ENCODE measurements around the gene ZNF319. TPM values are rescaled to one million over a fixed set of nuclear protein-coding genes. Genes with fewer than 3 reads are reported as not detected.

The ZNF319 gene
- total RNA-seq, 2 donors from 2014 or later = 3.3 to 4.7 TPM

- no peak overlapping the region for H3K27ac ChIP-seq
- TF ChIP-seq POLR2A (IDR thresholded peaks at IDR 0.05) = no peak
- 62 to 80% methylated on average over 1 of the region's 1 CpG for WGBS, 2 donors
- no peaks in the 10 kb centered on the region for H3K27me3 ChIP-seq
- ATAC-seq = no peak
- peak in 1 of 4 donors; percentile 38 for DNase-seq
- intact Hi-C loops (cut with DNase I) = no loop called here
- peaks cover 31% of the 10 kb centered on the region for H3K4me1 ChIP-seq
- no peak overlapping the region for H3K4me3 ChIP-seq
- no peaks in the 10 kb centered on the region for H3K9me3 ChIP-seq
- H3K36me3 ChIP-seq (replicated peaks in 1 of 2; ENCODE audit: insufficient read depth in 1 of 2, low read depth in 2 of 2) = no peaks in the 10 kb centered on the region
These were observed 11.5 kb downstream of the ZNF319 start for GRCh38 chr16:57988929-57989328.

DNA sequence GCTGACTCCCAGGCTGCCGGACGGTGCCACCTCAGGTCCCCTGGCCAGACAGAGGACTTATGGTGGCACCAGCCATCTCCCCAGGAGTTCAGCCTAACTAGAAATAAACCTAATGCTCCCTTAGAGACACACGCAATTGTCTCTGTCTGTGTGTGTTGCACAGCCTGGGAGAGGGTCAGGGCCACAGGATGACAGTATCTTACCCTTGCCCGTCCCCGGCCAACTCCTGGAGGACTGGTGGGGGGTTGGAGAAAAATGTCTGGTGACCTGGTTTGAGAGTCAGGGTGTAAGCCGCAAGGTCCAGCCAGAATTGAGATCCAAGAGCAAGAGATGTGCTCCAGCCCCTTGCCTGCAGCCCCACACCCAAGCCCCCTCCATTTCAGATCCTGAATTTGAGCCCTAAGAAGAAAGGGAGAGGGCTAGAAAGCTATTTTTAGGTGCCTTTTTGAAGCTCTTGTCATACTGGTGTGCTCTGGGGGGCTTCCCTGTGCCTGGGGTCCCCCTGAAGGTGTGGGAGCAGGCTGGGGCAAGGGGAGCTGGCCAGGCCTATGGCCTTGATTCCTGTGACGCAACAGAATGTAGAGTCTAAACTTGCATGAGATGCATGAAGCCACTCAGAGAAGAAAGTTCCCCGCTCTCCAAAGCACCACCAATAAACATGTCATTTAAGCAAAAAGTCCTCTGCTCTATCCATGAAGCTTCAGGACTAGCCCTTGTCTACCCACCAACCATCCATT, 12.9 kb downstream of the ZNF319 start:
- ATAC-seq (no peak), DNase-seq (no peak)
- WGBS, 2 donors = 94 to 97% methylated on average over 8 of the region's 8 CpGs
- intact Hi-C loops (cut with DNase I) = no loop called here
- Histone ChIP-seq H3K27me3 (no peaks in the 10 kb centered on the region), H3K4me3 (no peak overlapping the region), H3K27ac (no peak overlapping the region), H3K9me3 (no peaks in the 10 kb centered on the region), H3K36me3 (replicated peaks in 1 of 2; ENCODE audit: insufficient read depth in 1 of 2, low read depth in 2 of 2) (no peaks in the 10 kb centered on the region), H3K4me1 (peaks cover 18% of the 10 kb centered on the region)
- TF ChIP-seq, protein P1, sequence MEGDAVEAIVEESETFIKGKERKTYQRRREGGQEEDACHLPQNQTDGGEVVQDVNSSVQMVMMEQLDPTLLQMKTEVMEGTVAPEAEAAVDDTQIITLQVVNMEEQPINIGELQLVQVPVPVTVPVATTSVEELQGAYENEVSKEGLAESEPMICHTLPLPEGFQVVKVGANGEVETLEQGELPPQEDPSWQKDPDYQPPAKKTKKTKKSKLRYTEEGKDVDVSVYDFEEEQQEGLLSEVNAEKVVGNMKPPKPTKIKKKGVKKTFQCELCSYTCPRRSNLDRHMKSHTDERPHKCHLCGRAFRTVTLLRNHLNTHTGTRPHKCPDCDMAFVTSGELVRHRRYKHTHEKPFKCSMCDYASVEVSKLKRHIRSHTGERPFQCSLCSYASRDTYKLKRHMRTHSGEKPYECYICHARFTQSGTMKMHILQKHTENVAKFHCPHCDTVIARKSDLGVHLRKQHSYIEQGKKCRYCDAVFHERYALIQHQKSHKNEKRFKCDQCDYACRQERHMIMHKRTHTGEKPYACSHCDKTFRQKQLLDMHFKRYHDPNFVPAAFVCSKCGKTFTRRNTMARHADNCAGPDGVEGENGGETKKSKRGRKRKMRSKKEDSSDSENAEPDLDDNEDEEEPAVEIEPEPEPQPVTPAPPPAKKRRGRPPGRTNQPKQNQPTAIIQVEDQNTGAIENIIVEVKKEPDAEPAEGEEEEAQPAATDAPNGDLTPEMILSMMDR (IDR thresholded peaks at IDR 0.05) = no peak
- TF ChIP-seq POLR2A (IDR thresholded peaks at IDR 0.05) = no peak

GRCh38 chr16:57986196-57986595, 14.3 kb downstream of the ZNF319 start:
- no peaks in the 10 kb centered on the region for H3K36me3 ChIP-seq (replicated peaks in 1 of 2; ENCODE audit: insufficient read depth in 1 of 2, low read depth in 2 of 2)
- H3K27me3 ChIP-seq = no peaks in the 10 kb centered on the region
- DNase-seq (no peak), ATAC-seq (no peak)
- no peak for TF ChIP-seq POLR2A (IDR thresholded peaks at IDR 0.05)
- TF ChIP-seq, protein P1 (IDR thresholded peaks at IDR 0.05) = no peak
- 63 to 68% methylated on average over 9 of the region's 9 CpGs for WGBS, 2 donors
- H3K27ac ChIP-seq = no peak overlapping the region
- H3K4me3 ChIP-seq = no peak overlapping the region
- H3K4me1 ChIP-seq = peaks cover 10% of the 10 kb centered on the region
- H3K9me3 ChIP-seq = no peaks in the 10 kb centered on the region
- intact Hi-C loops (cut with DNase I) = no loop called here

DNA sequence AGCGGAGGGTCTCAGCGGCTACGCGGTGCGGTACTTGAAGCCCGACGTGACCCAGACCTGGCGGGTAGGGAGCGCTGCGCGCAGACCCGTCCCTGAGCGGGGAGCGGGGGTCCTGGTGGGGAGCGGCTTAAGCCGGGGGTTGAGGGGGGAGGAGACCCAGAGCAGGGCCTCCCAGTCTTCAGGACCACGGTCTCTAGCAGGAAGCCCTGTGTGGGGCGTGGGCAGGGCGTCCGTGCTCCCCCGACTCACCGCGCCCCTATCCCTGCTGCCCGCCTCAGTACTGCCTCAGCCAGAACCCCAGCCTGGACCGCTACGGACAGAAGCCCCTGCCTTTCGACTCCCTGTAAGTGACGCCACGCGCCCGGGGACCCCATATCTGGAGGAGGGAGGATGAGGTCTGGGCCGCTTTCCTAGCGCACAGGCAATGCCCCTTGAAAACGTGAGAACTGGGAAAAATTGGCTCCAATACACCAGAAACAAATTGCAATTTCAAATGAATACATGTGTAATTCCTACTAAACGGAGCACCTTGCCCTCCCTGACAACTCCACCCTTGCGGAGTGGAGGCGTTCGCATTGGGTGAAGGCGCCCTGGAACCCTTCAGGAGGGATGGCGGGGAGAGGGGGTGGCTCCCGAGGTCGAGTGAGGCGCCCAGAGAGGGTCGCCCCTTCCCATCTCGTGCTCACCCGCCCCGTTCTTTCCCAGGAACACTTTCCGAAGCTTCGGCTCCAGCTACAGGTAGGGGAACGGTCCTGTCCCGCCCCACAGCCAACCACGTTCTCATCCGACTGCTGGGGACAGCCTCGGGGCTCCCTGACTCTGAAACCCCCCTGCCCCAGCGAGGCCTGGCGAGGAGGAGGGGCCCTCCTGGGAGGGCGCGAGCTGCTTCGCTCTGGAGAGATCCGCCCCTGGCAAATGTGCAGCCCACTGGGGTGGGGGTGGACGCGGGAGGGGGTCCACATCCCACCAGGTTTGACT, 15.0 kb downstream of the ZNF319 start:
- TF ChIP-seq, protein P1 (IDR thresholded peaks at IDR 0.05) = no peak
- TF ChIP-seq POLR2A (IDR thresholded peaks at IDR 0.05) = no peak
- Histone ChIP-seq H3K4me3 (peak overlapping the region; percentile 29 to 35), H3K27ac (peak overlapping the region in 1 of 4 donors; percentile 27), H3K27me3 (no peaks in the 10 kb centered on the region), H3K36me3 (replicated peaks in 1 of 2; ENCODE audit: insufficient read depth in 1 of 2, low read depth in 2 of 2) (no peaks in the 10 kb centered on the region), H3K9me3 (no peaks in the 10 kb centered on the region), H3K4me1 (peaks cover 9% of the 10 kb centered on the region)
- 25 to 37% methylated on average over 31 to 62 of the region's 62 CpGs for WGBS, 2 donors
- intact Hi-C loops (cut with DNase I) = no loop called here
- DNase-seq (no peak), ATAC-seq (peak; percentile 40)
